Fibroblast of lung (primary cell): ENCODE measurements around the gene RAB3GAP1.

ENCODE experiments used
- EZH2 ChIP-seq: IDR thresholded peaks from 2 replicates; pipeline ENCODE4 v1.5.1; 2012; ENCODE audit warnings: low read length, control low read depth, mild to moderate bottlenecking; ENCODE audit errors: missing control alignments
- TF ChIP-seq, protein P1 (sequence below), 2 donors: IDR thresholded peaks in 1 of 2; conservative IDR thresholded peaks in 1 of 2; 1 replicate in 1 of 2; 2 replicates in 1 of 2; pipeline ENCODE4 v1.5.1; 2011 to 2012; ENCODE audit warnings: low read length in 2 of 2, control low read depth in 1 of 2, inconsistent platforms in 1 of 2, low read depth in 1 of 2, mild to moderate bottlenecking in 1 of 2

DNA sequence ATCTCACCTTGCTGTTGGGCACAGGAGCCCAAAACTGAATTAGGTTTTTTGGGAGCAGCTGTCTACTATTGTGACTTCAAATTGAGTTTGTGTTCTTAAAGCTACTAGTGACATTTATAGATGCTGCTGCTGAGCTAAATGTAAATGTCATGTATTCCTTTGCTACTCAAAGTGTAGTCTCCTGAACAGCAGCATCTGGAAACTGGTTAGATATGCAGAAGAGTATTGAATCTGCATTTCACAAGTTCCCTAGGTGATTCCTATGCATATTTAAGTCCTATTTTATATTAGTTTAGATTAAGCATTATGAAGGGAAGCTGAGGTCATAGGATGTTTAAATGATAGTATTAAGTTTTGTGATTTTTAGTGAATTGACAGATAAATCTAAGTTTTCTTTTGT is 67.5 kb downstream of the RAB3GAP1 start:
- TF ChIP-seq, protein P1, sequence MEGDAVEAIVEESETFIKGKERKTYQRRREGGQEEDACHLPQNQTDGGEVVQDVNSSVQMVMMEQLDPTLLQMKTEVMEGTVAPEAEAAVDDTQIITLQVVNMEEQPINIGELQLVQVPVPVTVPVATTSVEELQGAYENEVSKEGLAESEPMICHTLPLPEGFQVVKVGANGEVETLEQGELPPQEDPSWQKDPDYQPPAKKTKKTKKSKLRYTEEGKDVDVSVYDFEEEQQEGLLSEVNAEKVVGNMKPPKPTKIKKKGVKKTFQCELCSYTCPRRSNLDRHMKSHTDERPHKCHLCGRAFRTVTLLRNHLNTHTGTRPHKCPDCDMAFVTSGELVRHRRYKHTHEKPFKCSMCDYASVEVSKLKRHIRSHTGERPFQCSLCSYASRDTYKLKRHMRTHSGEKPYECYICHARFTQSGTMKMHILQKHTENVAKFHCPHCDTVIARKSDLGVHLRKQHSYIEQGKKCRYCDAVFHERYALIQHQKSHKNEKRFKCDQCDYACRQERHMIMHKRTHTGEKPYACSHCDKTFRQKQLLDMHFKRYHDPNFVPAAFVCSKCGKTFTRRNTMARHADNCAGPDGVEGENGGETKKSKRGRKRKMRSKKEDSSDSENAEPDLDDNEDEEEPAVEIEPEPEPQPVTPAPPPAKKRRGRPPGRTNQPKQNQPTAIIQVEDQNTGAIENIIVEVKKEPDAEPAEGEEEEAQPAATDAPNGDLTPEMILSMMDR (conservative IDR thresholded peaks at IDR 0.05 in 1 of 2, IDR thresholded peaks at IDR 0.05 in 1 of 2; ENCODE audit: low read depth in 1 of 2, low read length in 2 of 2): no peak
- TF ChIP-seq EZH2: no peak
